ENCODE results near the gene USP6.
"Not testable (repeated sequence)": the region's sequence is repeated elsewhere in the genome, so short reads cannot be mapped to it uniquely, and the experiment has no call there.

USP6 gene

DNA sequence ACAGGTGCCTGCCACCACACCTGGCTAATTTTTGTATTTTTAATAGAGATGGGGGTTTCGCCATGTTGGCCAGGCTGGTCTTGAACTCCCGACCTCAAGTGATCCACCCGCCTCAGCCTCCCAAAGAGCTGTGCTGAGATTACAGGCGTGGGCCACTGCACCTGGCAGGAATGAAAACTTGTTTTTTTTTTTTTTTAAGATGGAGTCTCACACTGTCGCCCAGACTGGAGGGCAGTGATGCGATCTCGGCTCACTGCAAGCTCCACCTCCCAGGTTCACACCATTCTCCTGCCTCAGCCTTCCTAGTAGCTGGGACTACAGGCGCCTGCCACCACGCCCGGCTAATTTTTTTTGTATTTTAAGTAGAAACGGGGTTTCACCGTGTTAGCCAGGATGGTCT is 106.1 kb downstream of the USP6 start:
- H3K27me3 Mint-ChIP-seq; DNase-seq (ENCODE audit: low spot score in 2 of 2); ATAC-seq (replicated peaks; ENCODE audit: extremely low read depth, poor library complexity, severe bottlenecking); H3K9me3 Mint-ChIP-seq: not testable (repeated sequence)
- Mint-ChIP-seq H3K4me1 (peaks cover 48% of the 10 kb centered on the region), H3K4me3 (peak overlapping the region; percentile 63), H3K36me3 (ENCODE audit: insufficient read depth) (peaks cover 17% of the 10 kb centered on the region), H3K27ac (ENCODE audit: low read depth) (peak overlapping the region; percentile 90)

All from central memory CD8-positive, alpha-beta T cell (primary cell).